ENCODE data around the gene ATP8B4. TPM values are rescaled to one million over a fixed set of nuclear protein-coding genes. Genes with fewer than 3 reads are reported as not detected.
A peak's percentile ranks its signal among the peaks of the same experiment; 100 is the strongest.
"Not testable (repeated sequence)": the region's sequence is repeated elsewhere in the genome, so short reads cannot be mapped to it uniquely, and the experiment has no call there.

Gene ATP8B4
- total RNA-seq, 6 donors from 2014 or later, result 2.2 to 9.4 (median 5.4) TPM

- Histone ChIP-seq H3K9me3 (no peaks in the 10 kb centered on the region), H3K27ac (no peak overlapping the region), H3K4me3 (no peak overlapping the region), H3K36me3 (no peaks in the 10 kb centered on the region), H3K4me1 (no peaks in the 10 kb centered on the region), H3K27me3 (no peaks in the 10 kb centered on the region)
- ATAC-seq (ENCODE audit: low FRiP score in 2 of 2) (peak in 1 of 2 donors; percentile 35), DNase-seq (no peak)
- WGBS, 2 donors, result 65 to 73% methylated on average over 8 of the region's 8 CpGs
- TF ChIP-seq CTCF (IDR thresholded peaks at IDR 0.05), result no peak
- no peak for TF ChIP-seq POLR2AphosphoS5 (IDR thresholded peaks at IDR 0.05)
- TF ChIP-seq POLR2A (IDR thresholded peaks at IDR 0.05), result no peak
- TF ChIP-seq EP300 (IDR thresholded peaks at IDR 0.05), result no peak
These were observed 22.9 kb downstream of the ATP8B4 start for GRCh38 chr15:50095938-50096821.

GRCh38 chr15:50089386-50089785 is 29.6 kb downstream of the ATP8B4 start:
- H3K27me3 ChIP-seq; H3K27ac ChIP-seq; H3K9me3 ChIP-seq; H3K4me1 ChIP-seq; H3K36me3 ChIP-seq; H3K4me3 ChIP-seq; ATAC-seq (ENCODE audit: low FRiP score in 2 of 2); DNase-seq: not testable (repeated sequence)
- 60 to 62% methylated on average over 3 of the region's 3 CpGs for WGBS, 2 donors

- H3K9me3 ChIP-seq, result no peaks in the 10 kb centered on the region
- no peaks in the 10 kb centered on the region for H3K27me3 ChIP-seq
- H3K36me3 ChIP-seq, result no peaks in the 10 kb centered on the region
- no peak overlapping the region for H3K4me3 ChIP-seq
- 92 to 94% methylated on average over 2 of the region's 2 CpGs for WGBS, 2 donors
- ATAC-seq (ENCODE audit: low FRiP score in 2 of 2) (no peak), DNase-seq (no peak)
- no peak for TF ChIP-seq POLR2A (IDR thresholded peaks at IDR 0.05)
- no peak for TF ChIP-seq EP300 (IDR thresholded peaks at IDR 0.05)
- no peak for TF ChIP-seq POLR2AphosphoS5 (IDR thresholded peaks at IDR 0.05)
- no peak for TF ChIP-seq CTCF (IDR thresholded peaks at IDR 0.05)
- H3K4me1 ChIP-seq, result no peaks in the 10 kb centered on the region
- no peak overlapping the region for H3K27ac ChIP-seq
These were observed 34.1 kb downstream of the ATP8B4 start for GRCh38 chr15:50084932-50085331.

- Histone ChIP-seq H3K9me3 (no peaks in the 10 kb centered on the region), H3K27ac (no peak overlapping the region), H3K27me3 (no peaks in the 10 kb centered on the region), H3K4me1 (no peaks in the 10 kb centered on the region), H3K36me3 (no peaks in the 10 kb centered on the region), H3K4me3 (no peak overlapping the region)
- TF ChIP-seq EP300 (IDR thresholded peaks at IDR 0.05) (no peak), CTCF (IDR thresholded peaks at IDR 0.05) (no peak), POLR2AphosphoS5 (IDR thresholded peaks at IDR 0.05) (no peak)
- ATAC-seq (ENCODE audit: low FRiP score in 2 of 2) (no peak), DNase-seq (no peak)
- 52 to 66% methylated on average over 4 of the region's 4 CpGs for whole genome bisulfite sequencing, 2 donors
These were observed 35.5 kb downstream of the ATP8B4 start for GRCh38 chr15:50083424-50084025.

- no peak for DNase-seq
- Histone ChIP-seq H3K4me3 (no peak overlapping the region), H3K4me1 (no peaks in the 10 kb centered on the region), H3K36me3 (no peaks in the 10 kb centered on the region), H3K27ac (no peak overlapping the region), H3K27me3 (no peaks in the 10 kb centered on the region), H3K9me3 (no peaks in the 10 kb centered on the region)
- TF ChIP-seq CTCF (IDR thresholded peaks at IDR 0.05) (no peak), POLR2A (IDR thresholded peaks at IDR 0.05) (no peak), EP300 (IDR thresholded peaks at IDR 0.05) (no peak), POLR2AphosphoS5 (IDR thresholded peaks at IDR 0.05) (no peak)
- ATAC-seq (ENCODE audit: low FRiP score in 2 of 2), result peak in 1 of 2 donors; percentile 26
- 45 to 50% methylated on average over 2 of the region's 2 CpGs for WGBS, 2 donors
These were observed 37.0 kb downstream of the ATP8B4 start for GRCh38 chr15:50082066-50082465.

Data from upper lobe of left lung (tissue), 6 donors.